Transverse colon (tissue), 3 donors: ENCODE data around the gene LSAMP.

Experiments
- POLR2A ChIP-seq: fragments of 450-650 bp; IDR thresholded peaks from one replicate; pipeline ENCODE4 v1.6.1; 2016; ENCODE audit warnings: antibody characterized with exemption, mild to moderate bottlenecking, moderate library complexity
- TF ChIP-seq, protein P1 (sequence below), 5 experiments: fragments of 200-600 bp in 3 of 5; fragments of 450-650 bp in 2 of 5; sonication (generic) in 3 of 5; IDR thresholded peaks; 1 replicate in 2 of 5; 2 replicates in 3 of 5; pipeline ENCODE4 v1.5.1; 2016 to 2017; ENCODE audit warnings: antibody characterized with exemption in 5 of 5, inconsistent platforms in 3 of 5, mild to moderate bottlenecking in 2 of 5, moderate library complexity in 1 of 5

DNA sequence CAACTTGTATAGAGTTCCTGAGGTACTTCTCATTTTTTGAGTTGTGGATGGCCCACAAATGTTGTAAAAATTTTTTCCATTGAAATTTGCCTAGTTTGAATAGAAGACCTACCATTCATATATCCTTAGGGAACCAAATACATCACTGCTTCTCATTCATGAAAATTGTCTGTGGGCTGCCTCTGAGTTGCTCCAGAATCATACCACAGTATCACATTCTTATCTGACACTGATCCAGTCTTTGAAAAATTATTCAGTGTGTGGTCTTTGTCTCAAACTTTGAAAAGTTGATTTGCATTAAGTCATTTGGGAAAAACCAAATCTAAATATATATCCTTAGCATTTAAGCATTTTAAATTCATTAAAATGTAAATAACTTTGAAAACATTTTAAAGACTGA is 321.1 kb downstream of the LSAMP start:
- TF ChIP-seq, protein P1, sequence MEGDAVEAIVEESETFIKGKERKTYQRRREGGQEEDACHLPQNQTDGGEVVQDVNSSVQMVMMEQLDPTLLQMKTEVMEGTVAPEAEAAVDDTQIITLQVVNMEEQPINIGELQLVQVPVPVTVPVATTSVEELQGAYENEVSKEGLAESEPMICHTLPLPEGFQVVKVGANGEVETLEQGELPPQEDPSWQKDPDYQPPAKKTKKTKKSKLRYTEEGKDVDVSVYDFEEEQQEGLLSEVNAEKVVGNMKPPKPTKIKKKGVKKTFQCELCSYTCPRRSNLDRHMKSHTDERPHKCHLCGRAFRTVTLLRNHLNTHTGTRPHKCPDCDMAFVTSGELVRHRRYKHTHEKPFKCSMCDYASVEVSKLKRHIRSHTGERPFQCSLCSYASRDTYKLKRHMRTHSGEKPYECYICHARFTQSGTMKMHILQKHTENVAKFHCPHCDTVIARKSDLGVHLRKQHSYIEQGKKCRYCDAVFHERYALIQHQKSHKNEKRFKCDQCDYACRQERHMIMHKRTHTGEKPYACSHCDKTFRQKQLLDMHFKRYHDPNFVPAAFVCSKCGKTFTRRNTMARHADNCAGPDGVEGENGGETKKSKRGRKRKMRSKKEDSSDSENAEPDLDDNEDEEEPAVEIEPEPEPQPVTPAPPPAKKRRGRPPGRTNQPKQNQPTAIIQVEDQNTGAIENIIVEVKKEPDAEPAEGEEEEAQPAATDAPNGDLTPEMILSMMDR (IDR thresholded peaks at IDR 0.05), result no peak
- no peak for TF ChIP-seq POLR2A
